NT2/D1 (cell line): Measurements from ENCODE around the gene AMBRA1.

Source experiments
- SUZ12 ChIP-seq: IDR thresholded peaks from 2 replicates; pipeline ENCODE4 v1.6.1; 2011; ENCODE audit not compliant: insufficient read length, insufficient read depth; ENCODE audit errors: extremely low read depth
- YY1 ChIP-seq: IDR thresholded peaks from 2 replicates; pipeline ENCODE4 v1.6.1; 2011; ENCODE audit not compliant: insufficient read length, insufficient read depth
- ZNF274 ChIP-seq: IDR thresholded peaks from 2 replicates; pipeline ENCODE4 v1.6.1; 2011; ENCODE audit warnings: mild to moderate bottlenecking, low read depth, low read length

GRCh38 chr11:46370253-46370652, 223.6 kb downstream of the AMBRA1 start:
- TF ChIP-seq ZNF274 (no peak), YY1 (no peak), SUZ12 (no peak)
